Activated naive CD8-positive, alpha-beta T cell treated with anti-CD3 and anti-CD28 coated beads, Interleukin-2, amount 50 U/mL, for 24 hours (primary cell): Measurements from ENCODE around the gene CALCOCO2.

ENCODE experiments used
- ATAC-seq: fragments of 150-1000 bp; cut with Tn5 transposase; one replicate; pipeline ENCODE4 v1.10.0; 2021
- DNase-seq: peaks from one replicate; pipeline ENCODE4 v3.0.0; 2021
- H3K27ac Mint-ChIP-seq: one replicate; pipeline ENCODE4 v1.8.0; 2021; ENCODE audit warnings: mild to moderate bottlenecking, mixed read lengths
- H3K27me3 Mint-ChIP-seq: one replicate; pipeline ENCODE4 v1.8.0; 2021; ENCODE audit warnings: mixed read lengths
- H3K36me3 Mint-ChIP-seq: one replicate; pipeline ENCODE4 v1.8.0; 2021; ENCODE audit warnings: low read depth, mixed read lengths
- H3K4me1 Mint-ChIP-seq: one replicate; pipeline ENCODE4 v1.8.0; 2021; ENCODE audit warnings: mixed read lengths
- H3K4me3 Mint-ChIP-seq: one replicate; pipeline ENCODE4 v1.8.0; 2021; ENCODE audit warnings: mild to moderate bottlenecking, moderate library complexity, mixed read lengths
- H3K9me3 Mint-ChIP-seq: one replicate; pipeline ENCODE4 v1.8.0; 2021; ENCODE audit warnings: mixed read lengths

The CALCOCO2 gene

GRCh38 chr17:48908853-48909394, 78.1 kb downstream of the CALCOCO2 start:
- peak overlapping the region; percentile 98 for H3K4me3 Mint-ChIP-seq
- ATAC-seq (peak; percentile 60), DNase-seq (peak; percentile 95)
- peaks cover 54% of the 10 kb centered on the region for H3K4me1 Mint-ChIP-seq
- peaks cover 41% of the 10 kb centered on the region for H3K36me3 Mint-ChIP-seq
- peak overlapping the region; percentile 96 for H3K27ac Mint-ChIP-seq
- no peaks in the 10 kb centered on the region for H3K27me3 Mint-ChIP-seq
- H3K9me3 Mint-ChIP-seq = no peaks in the 10 kb centered on the region

- H3K27me3 Mint-ChIP-seq = no peaks in the 10 kb centered on the region
- no peaks in the 10 kb centered on the region for H3K9me3 Mint-ChIP-seq
- H3K4me1 Mint-ChIP-seq = peaks cover 63% of the 10 kb centered on the region
- H3K27ac Mint-ChIP-seq = peak overlapping the region; percentile 96
- peaks cover 48% of the 10 kb centered on the region for H3K36me3 Mint-ChIP-seq
- no peak for DNase-seq
- H3K4me3 Mint-ChIP-seq = peak overlapping the region; percentile 98
- ATAC-seq = no peak
Observed at GRCh38 chr17:48909783-48910182, 78.9 kb downstream of the CALCOCO2 start.

- Mint-ChIP-seq H3K27ac (peak overlapping the region; percentile 96), H3K4me1 (peaks cover 68% of the 10 kb centered on the region), H3K9me3 (no peaks in the 10 kb centered on the region), H3K27me3 (no peaks in the 10 kb centered on the region), H3K4me3 (peak overlapping the region; percentile 98), H3K36me3 (peaks cover 48% of the 10 kb centered on the region)
- ATAC-seq (no peak), DNase-seq (no peak)
Observed at GRCh38 chr17:48910370-48910769, 79.5 kb downstream of the CALCOCO2 start.

- Mint-ChIP-seq H3K4me3 (peak overlapping the region; percentile 9), H3K27ac (peak overlapping the region; percentile 96), H3K9me3 (no peaks in the 10 kb centered on the region), H3K4me1 (peaks cover 83% of the 10 kb centered on the region), H3K27me3 (no peaks in the 10 kb centered on the region), H3K36me3 (peaks cover 57% of the 10 kb centered on the region)
- no peak for ATAC-seq
- DNase-seq = no peak
Observed at GRCh38 chr17:48912476-48912875, 81.6 kb downstream of the CALCOCO2 start.
